ENCODE results near the gene STX10.

Gene STX10

GRCh38 chr19:13165162-13165997 lies 15.2 kb upstream of the STX10 start:
- no peak for DNase-seq (ENCODE audit: extremely low read depth, low read depth)
- TF ChIP-seq, protein P1, sequence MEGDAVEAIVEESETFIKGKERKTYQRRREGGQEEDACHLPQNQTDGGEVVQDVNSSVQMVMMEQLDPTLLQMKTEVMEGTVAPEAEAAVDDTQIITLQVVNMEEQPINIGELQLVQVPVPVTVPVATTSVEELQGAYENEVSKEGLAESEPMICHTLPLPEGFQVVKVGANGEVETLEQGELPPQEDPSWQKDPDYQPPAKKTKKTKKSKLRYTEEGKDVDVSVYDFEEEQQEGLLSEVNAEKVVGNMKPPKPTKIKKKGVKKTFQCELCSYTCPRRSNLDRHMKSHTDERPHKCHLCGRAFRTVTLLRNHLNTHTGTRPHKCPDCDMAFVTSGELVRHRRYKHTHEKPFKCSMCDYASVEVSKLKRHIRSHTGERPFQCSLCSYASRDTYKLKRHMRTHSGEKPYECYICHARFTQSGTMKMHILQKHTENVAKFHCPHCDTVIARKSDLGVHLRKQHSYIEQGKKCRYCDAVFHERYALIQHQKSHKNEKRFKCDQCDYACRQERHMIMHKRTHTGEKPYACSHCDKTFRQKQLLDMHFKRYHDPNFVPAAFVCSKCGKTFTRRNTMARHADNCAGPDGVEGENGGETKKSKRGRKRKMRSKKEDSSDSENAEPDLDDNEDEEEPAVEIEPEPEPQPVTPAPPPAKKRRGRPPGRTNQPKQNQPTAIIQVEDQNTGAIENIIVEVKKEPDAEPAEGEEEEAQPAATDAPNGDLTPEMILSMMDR (IDR thresholded peaks at IDR 0.05; ENCODE audit: low read depth, low read length): no peak

DNA sequence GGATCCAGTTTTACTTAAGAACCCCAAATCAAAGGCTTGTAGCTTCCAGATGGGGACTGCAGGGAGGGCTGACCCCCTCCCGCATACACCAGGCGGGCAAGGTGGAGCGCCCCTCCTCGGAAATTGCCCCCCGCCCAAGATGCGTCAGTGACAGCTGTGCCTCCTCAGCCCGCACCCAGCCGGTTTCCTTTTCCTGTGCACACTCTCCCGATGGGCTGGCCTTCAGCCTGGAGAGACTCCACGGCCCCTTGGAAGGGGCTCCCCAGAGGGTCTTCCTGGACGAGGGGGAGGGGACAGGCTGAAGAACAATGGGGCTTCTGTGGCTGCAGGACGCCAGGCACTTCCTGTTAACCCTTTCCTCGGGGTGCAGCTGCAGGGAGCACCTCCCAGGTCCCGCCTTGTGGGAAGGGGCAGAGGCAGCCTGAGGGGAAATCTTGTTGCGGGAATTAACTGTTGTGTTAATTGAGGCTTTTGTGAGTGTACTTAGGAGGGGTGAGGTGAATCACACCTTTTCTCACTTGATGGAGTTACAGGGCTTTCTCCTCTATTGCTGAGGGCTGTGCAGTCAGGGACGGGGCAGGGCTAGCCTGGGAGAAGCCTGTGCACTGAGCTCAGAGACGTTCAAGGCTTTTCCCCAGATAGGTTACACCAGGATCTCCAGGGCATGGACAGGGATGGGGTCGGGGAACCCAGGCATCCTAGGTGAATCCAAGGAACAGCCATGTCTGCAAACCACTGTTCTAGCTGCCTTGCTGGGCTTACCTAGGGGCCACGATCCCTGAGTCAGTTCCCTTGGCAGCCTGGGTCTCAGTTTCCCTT lies 14.4 kb upstream of the STX10 start:
- DNase-seq (ENCODE audit: extremely low read depth, low read depth): no peak

DNA sequence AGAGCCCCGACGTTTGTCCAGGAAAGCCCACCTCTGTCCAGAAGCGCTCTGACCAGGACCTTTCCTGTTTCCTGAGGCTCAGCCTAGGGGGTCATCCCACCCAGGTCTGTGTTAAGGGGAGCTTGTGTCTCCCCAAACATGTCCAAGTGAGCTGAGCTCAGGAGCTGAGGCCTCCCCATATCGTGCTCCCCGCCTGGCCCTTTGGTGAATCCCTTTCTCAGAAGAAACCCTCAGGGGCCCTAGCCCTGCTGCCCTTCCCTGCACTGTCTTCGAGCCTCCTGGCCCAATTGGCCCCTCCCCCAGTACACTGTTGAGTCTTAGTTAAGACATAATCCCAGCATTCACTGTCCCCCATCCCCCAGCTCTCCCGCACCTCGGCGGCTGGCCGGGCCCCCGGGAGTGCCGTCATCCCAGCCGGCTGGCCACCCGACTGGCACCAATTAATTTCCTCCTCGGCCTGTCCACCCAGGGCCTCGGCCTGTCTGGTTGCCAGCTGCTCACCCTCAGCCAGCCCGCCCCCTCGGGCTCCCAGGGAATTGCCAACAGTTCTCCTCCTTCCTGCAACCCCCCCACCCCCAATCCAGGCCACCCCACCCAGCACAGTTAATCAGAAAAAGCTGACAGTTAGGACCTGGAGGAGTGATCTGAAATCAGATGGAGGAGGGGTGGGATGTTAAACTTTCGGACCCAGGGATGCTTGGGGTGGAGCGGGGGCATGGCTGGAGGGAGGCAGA lies 13.6 kb upstream of the STX10 start:
- peak; percentile 76 for DNase-seq (ENCODE audit: extremely low read depth, low read depth)

More for the DNA sequence above, 14.4 kb upstream of the STX10 start:
- TF ChIP-seq, protein P1 (IDR thresholded peaks at IDR 0.05; ENCODE audit: low read depth, low read length): no peak

DNA sequence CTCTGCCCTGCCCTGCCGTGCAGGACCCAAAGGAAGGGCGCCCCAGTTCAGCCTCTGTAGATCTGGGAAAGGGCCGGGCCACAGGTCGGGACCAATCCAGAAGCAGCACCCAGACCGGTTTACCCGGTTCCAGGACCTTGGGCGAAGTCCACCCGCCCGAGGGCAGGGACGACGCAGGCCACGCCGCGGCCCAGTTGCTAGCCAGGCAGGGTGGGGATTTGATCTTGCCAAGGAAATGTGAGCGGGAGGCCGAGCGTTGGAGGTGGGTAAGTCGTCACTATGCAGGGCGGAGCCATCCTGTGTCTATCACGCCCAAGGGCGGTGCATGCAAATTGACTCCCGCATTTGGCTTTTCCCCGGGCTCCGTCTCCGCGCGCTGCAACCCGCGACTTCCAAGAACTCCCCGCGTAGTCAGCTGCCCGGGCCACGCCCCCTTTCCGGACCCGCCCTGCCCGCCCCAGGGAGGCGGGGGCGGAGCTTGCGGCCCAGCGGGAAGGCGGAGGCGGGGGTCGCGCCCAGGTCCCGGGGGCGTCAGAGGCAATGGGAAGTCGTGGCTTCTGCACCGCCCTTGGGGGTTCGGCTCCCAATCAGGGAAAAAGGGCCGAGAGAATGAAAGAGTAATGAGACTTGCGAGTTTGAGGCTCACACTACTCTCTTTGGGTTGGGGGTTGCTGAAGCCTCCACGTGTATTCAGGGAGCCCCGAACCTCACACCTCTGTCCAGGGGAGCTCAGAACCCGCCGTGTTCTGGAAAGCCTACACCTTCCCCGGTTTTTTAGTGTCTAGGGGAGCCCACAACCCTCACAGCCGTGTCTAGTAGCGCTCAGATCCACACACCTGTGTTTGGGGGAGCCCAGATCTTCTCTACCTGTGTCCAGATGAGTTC lies 12.8 kb upstream of the STX10 start:
- peak; percentile 98 for DNase-seq (ENCODE audit: extremely low read depth, low read depth)
- TF ChIP-seq, protein P1 (IDR thresholded peaks at IDR 0.05; ENCODE audit: low read depth, low read length): no peak

More for the DNA sequence above, 13.6 kb upstream of the STX10 start:
- TF ChIP-seq, protein P1 (IDR thresholded peaks at IDR 0.05; ENCODE audit: low read depth, low read length): no peak

DNA sequence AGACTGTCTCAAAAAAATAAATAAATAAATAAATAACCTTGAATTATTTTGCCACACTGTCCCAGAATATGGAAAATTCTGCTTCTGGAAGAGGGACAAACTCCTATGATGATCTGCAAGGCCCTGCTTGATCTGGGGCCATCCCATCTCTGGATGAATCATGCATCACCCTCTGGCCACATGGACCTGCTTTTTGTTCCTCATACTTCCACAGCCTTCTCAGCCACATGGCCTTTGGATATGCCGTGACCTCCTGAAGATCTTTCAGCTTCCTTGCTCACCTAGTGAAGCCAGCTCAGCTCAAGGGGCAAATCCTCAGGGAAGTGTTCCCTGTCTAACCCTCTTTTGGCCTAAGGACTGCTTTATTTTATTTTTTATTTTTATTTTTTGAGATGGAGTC lies 10.4 kb upstream of the STX10 start:
- DNase-seq (ENCODE audit: extremely low read depth, low read depth): no peak
- TF ChIP-seq, protein P1 (IDR thresholded peaks at IDR 0.05; ENCODE audit: low read depth, low read length): no peak

DNA sequence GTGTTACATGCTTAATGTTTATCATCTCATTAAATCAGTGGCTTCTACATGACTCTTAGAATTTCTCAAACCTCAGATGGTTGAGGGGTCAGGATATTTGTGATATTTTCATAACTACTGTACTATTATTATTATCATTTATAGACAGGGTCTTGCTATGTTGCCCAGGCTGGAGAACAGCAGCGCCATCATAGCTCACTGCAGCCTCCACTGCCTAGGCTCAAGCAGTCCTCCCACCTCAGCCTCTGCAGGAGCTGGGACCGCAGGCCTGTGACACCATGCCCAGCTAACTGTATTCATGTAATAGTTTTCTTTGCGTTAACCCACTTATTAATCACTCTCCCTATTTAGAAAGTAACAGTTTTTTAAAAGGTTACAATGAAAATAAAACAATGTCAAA lies 9.5 kb upstream of the STX10 start:
- TF ChIP-seq, protein P1 (IDR thresholded peaks at IDR 0.05; ENCODE audit: low read depth, low read length): no peak
- DNase-seq (ENCODE audit: extremely low read depth, low read depth): no peak

Measured in AG09319 (cell line).